Endodermal cell (in vitro differentiated cells): Measurements from ENCODE around the gene PRKCE. TPM values are rescaled to one million over a fixed set of nuclear protein-coding genes. Genes with fewer than 3 reads are reported as not detected.

Experiments used
- DNase-seq: peaks from one replicate; pipeline ENCODE4 v3.0.0-alpha.2; 2017
- H3K27ac ChIP-seq: 2 replicates; pipeline ENCODE4 v1.5.1; 2013; ENCODE audit warnings: mild to moderate bottlenecking, low read depth, low read length, moderate library complexity
- H3K27me3 ChIP-seq: 2 replicates; pipeline ENCODE4 v1.6.1; 2013; ENCODE audit warnings: mild to moderate bottlenecking, low read length, moderate library complexity; ENCODE audit not compliant: insufficient read depth, control insufficient read depth, poor library complexity, severe bottlenecking
- H3K36me3 ChIP-seq: 2 replicates; pipeline ENCODE4 v1.7.0; 2013; ENCODE audit warnings: mild to moderate bottlenecking, low read length, moderate library complexity; ENCODE audit not compliant: control insufficient read depth, insufficient read depth
- H3K4me1 ChIP-seq: one replicate; pipeline ENCODE4 v1.7.0; 2013; ENCODE audit warnings: low read length; ENCODE audit not compliant: control insufficient read depth, insufficient read depth
- H3K4me3 ChIP-seq: 2 replicates; pipeline ENCODE4 v1.5.1; 2013; ENCODE audit warnings: mild to moderate bottlenecking, low read length, moderate library complexity
- H3K9ac ChIP-seq: 2 replicates; pipeline ENCODE4 v1.6.1; 2013; ENCODE audit warnings: mild to moderate bottlenecking, low read length, moderate library complexity; ENCODE audit not compliant: poor library complexity, severe bottlenecking; ENCODE audit errors: extremely low read depth
- H3K9me3 ChIP-seq: 2 replicates; pipeline ENCODE4 v1.6.1; 2013; ENCODE audit warnings: mild to moderate bottlenecking, low read length, moderate library complexity; ENCODE audit not compliant: control insufficient read depth
- H3K27ac Mint-ChIP-seq: 2 replicates; pipeline ENCODE4 v1.8.0; 2020; ENCODE audit warnings: mixed read lengths
- H3K27me3 Mint-ChIP-seq: 2 replicates; pipeline ENCODE4 v1.8.0; 2021; ENCODE audit warnings: mild to moderate bottlenecking, mixed read lengths; ENCODE audit not compliant: insufficient read depth
- H3K36me3 Mint-ChIP-seq: 2 replicates; pipeline ENCODE4 v1.8.0; 2020; ENCODE audit warnings: low read depth, mixed read lengths
- H3K4me1 Mint-ChIP-seq: 2 replicates; pipeline ENCODE4 v1.8.0; 2020; ENCODE audit warnings: mixed read lengths
- H3K4me3 Mint-ChIP-seq: 2 replicates; pipeline ENCODE4 v1.8.0; 2020; ENCODE audit warnings: mild to moderate bottlenecking, moderate library complexity, mixed read lengths
- H3K9me3 Mint-ChIP-seq: 2 replicates; pipeline ENCODE4 v1.8.0; 2020; ENCODE audit warnings: mild to moderate bottlenecking, mixed read lengths
- WGBS, 2 experiments: methylation state at CpG; one replicate each; pipeline versions ENCODE4 v1.1.5 to v1.1.7; 2013; ENCODE audit warnings: missing lambda C conversion rate in 2 of 2, mixed read lengths in 1 of 2; ENCODE audit not compliant: insufficient coverage in 1 of 2, insufficient read length in 1 of 2; 5-methylcytosine and 5-hydroxymethylcytosine counted together
- total RNA-seq, 2 donors: library from RNA; stranded (reverse); fragmentation: NEBNext Ultra II Directional in 1 of 2; extraction: Animal tissue kit (Norgen Biotek cat#: 25700) in 1 of 2; gene quantifications; 2 replicates in 1 of 2; 3 replicates in 1 of 2; pipeline ENCODE4 v1.2.1, GENCODE V29; 2021
- TF ChIP-seq, protein P1 (sequence below): fragments of 200-600 bp; sonication (generic); conservative IDR thresholded peaks from 2 replicates; pipeline ENCODE4 v1.5.0; 2021; ENCODE audit warnings: antibody characterized with exemption, mild to moderate bottlenecking

PRKCE gene
- total RNA-seq, 2 donors from 2014 or later, result 1.4 to 1.7 TPM

DNA sequence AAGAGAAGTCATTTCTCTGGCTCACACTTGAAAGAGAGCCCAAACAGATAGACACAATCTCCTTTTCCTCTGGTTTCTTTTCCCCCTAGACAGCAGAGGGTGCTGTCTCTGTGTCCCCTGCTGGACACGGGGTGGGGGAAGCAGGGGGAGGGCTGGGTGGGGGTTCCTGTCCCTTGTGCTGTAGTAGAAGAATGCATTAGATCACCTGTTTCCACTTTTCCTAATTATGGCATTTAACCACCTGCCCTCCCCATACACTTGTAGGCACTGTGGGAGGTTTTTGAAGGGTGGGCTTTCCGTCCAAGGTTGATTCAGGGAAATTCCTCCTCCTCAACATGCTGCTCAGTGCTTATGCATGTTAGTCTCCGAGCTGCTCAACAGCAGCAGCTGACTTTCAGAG lies 439.5 kb downstream of the PRKCE start:
- H3K4me3 Mint-ChIP-seq, result no peak overlapping the region
- no peak overlapping the region for H3K27ac Mint-ChIP-seq
- no peaks in the 10 kb centered on the region for H3K4me1 ChIP-seq
- H3K36me3 ChIP-seq, result no peaks in the 10 kb centered on the region
- H3K4me1 Mint-ChIP-seq, result no peaks in the 10 kb centered on the region
- H3K9ac ChIP-seq, result no peak overlapping the region
- no peaks in the 10 kb centered on the region for H3K36me3 Mint-ChIP-seq
- DNase-seq, result peak; percentile 61
- no peak overlapping the region for H3K4me3 ChIP-seq
- H3K27me3 ChIP-seq, result no peaks in the 10 kb centered on the region
- no peak overlapping the region for H3K27ac ChIP-seq
- peaks cover 8% of the 10 kb centered on the region for H3K9me3 Mint-ChIP-seq
- peaks cover 6% of the 10 kb centered on the region for H3K9me3 ChIP-seq
- WGBS, 2 experiments, result 75% methylated on average over 2 of the region's 3 CpGs; no CpG with 5 or more reads in 1 of the 2 experiments
- TF ChIP-seq, protein P1, sequence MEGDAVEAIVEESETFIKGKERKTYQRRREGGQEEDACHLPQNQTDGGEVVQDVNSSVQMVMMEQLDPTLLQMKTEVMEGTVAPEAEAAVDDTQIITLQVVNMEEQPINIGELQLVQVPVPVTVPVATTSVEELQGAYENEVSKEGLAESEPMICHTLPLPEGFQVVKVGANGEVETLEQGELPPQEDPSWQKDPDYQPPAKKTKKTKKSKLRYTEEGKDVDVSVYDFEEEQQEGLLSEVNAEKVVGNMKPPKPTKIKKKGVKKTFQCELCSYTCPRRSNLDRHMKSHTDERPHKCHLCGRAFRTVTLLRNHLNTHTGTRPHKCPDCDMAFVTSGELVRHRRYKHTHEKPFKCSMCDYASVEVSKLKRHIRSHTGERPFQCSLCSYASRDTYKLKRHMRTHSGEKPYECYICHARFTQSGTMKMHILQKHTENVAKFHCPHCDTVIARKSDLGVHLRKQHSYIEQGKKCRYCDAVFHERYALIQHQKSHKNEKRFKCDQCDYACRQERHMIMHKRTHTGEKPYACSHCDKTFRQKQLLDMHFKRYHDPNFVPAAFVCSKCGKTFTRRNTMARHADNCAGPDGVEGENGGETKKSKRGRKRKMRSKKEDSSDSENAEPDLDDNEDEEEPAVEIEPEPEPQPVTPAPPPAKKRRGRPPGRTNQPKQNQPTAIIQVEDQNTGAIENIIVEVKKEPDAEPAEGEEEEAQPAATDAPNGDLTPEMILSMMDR, result peak; percentile 67
- peaks cover 4% of the 10 kb centered on the region for H3K27me3 Mint-ChIP-seq

DNA sequence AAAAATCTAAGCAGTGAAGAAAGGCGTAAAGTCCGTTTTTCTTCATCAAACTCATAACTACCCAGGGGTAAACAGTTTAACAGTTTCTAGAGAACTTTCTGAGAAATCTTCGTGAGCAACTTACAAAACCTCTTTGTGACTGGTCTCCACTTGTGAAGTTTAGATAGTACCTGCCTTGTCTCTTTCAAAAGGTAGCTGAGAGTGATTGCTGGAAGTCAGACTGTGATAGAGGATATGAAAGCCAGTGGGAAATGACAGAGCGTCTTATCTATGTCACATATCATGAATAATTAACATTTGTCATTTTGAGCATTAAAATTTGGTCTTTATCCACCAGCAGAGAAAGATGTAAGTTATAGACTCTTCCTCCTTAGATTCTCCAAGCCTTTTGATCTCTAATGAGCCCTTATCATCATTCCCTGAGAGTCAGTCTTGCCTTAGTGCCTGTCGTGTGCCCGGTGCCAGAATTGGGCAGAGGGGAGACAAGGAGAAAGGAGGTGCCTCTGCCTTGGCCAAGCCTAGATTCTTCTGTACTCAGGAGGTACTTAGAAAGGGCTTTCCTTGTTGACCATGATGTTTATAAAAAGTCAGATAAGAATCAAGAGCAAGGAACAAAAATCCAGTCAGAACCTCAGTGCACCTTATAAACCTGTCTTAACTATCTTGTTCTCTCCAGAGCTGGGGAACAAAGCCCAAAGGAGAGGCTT lies 440.6 kb downstream of the PRKCE start:
- H3K27ac ChIP-seq, result no peak overlapping the region
- TF ChIP-seq, protein P1, result no peak
- Mint-ChIP-seq H3K27ac (no peak overlapping the region), H3K36me3 (peaks cover 2% of the 10 kb centered on the region), H3K4me3 (no peak overlapping the region), H3K4me1 (no peaks in the 10 kb centered on the region), H3K27me3 (peaks cover 4% of the 10 kb centered on the region), H3K9me3 (peaks cover 8% of the 10 kb centered on the region)
- H3K9ac ChIP-seq, result no peak overlapping the region
- no peaks in the 10 kb centered on the region for H3K36me3 ChIP-seq
- H3K9me3 ChIP-seq, result peaks cover 6% of the 10 kb centered on the region
- WGBS, 2 experiments, result 80 to 89% methylated on average over 3 to 6 of the region's 6 CpGs
- no peak overlapping the region for H3K4me3 ChIP-seq
- no peaks in the 10 kb centered on the region for H3K4me1 ChIP-seq
- H3K27me3 ChIP-seq, result no peaks in the 10 kb centered on the region
- no peak for DNase-seq

DNA sequence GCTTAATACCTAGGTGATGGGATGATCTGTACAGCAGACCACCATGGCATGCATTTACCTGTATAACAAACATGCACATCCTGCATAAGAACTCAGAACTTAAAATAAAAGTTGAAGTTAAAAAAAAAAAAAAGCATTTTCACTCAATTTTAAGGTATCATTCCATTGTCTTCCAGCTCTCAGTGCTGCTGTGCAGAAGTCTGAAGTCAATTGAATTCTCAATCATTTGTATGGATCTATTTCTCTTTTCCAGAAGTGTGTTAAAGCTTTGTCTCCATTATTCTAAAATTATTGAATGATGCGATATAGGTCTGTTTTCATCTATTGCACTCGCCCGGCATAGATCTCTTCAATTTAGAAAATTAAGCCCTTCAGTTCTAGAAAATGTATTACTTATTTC lies 443.2 kb downstream of the PRKCE start:
- no peak overlapping the region for H3K4me3 ChIP-seq
- 89% methylated on average over 3 of the region's 3 CpGs; no CpG with 5 or more reads in 1 of the 2 experiments for WGBS, 2 experiments
- H3K4me3 Mint-ChIP-seq, result no peak overlapping the region

More for the DNA sequence above, 443.2 kb downstream of the PRKCE start:
- TF ChIP-seq, protein P1, result no peak
- Mint-ChIP-seq H3K36me3 (peaks cover 2% of the 10 kb centered on the region), H3K9me3 (peaks cover 8% of the 10 kb centered on the region), H3K4me1 (peaks cover 4% of the 10 kb centered on the region), H3K27ac (no peak overlapping the region), H3K27me3 (peaks cover 4% of the 10 kb centered on the region)
- Histone ChIP-seq H3K27ac (no peak overlapping the region), H3K36me3 (no peaks in the 10 kb centered on the region), H3K4me1 (no peaks in the 10 kb centered on the region), H3K9ac (no peak overlapping the region), H3K9me3 (peaks cover 6% of the 10 kb centered on the region), H3K27me3 (no peaks in the 10 kb centered on the region)
- DNase-seq, result no peak
